HG02981 (cell line): Measurements from ENCODE around the gene GUCA2A.

Source experiments
- ATAC-seq: cut with Tn5 transposase; IDR thresholded peaks from one replicate; pipeline ENCODE4 v1.9.1; 2021; ENCODE audit warnings: mild to moderate bottlenecking, moderate library complexity; ENCODE audit not compliant: unreplicated experiment

GUCA2A gene

GRCh38 chr1:42135426-42135825 lies 29.1 kb downstream of the GUCA2A start:
- ATAC-seq, result no peak

- ATAC-seq, result no peak
Observed at GRCh38 chr1:42133809-42134526, 30.6 kb downstream of the GUCA2A start.

GRCh38 chr1:42133390-42133789 lies 31.2 kb downstream of the GUCA2A start:
- ATAC-seq, result no peak

- no peak for ATAC-seq
Observed at GRCh38 chr1:42130061-42130660, 34.4 kb downstream of the GUCA2A start.

- ATAC-seq, result no peak
Observed at GRCh38 chr1:42128964-42129363, 35.6 kb downstream of the GUCA2A start.

GRCh38 chr1:42128499-42128898 lies 36.0 kb downstream of the GUCA2A start:
- ATAC-seq, result no peak

GRCh38 chr1:42127767-42128166 lies 36.8 kb downstream of the GUCA2A start:
- no peak for ATAC-seq

- no peak for ATAC-seq
Observed at GRCh38 chr1:42125552-42125951, 39.0 kb downstream of the GUCA2A start.

GRCh38 chr1:42122408-42122807 lies 42.1 kb downstream of the GUCA2A start:
- no peak for ATAC-seq

GRCh38 chr1:42118125-42118524 lies 46.4 kb downstream of the GUCA2A start:
- ATAC-seq, result no peak

- no peak for ATAC-seq
Observed at GRCh38 chr1:42117214-42117613, 47.3 kb downstream of the GUCA2A start.

- ATAC-seq, result no peak
Observed at GRCh38 chr1:42114229-42114628, 50.3 kb downstream of the GUCA2A start.
